H1 (cell line): ENCODE measurements around the gene GMPR2. TPM values are rescaled to one million over a fixed set of nuclear protein-coding genes. Genes with fewer than 3 reads are reported as not detected.

ENCODE experiments used
- CTCF ChIA-PET: fragments of 300-600 bp; sonication (Branson Sonifier 250); formaldehyde crosslinking; loops from one replicate; lab custom pipeline; 2021; ENCODE audit not compliant: partially characterized antibody; lab: Charles Lee
- POLR2A ChIA-PET: fragments of 300-600 bp; sonication (Branson Sonifier 250); formaldehyde crosslinking; loops from one replicate; lab custom pipeline; 2021; ENCODE audit warnings: inconsistent platforms; ENCODE audit not compliant: partially characterized antibody; lab: Charles Lee
- DNase-seq, 2 experiments: peaks; one replicate each; pipeline versions ENCODE4 v3.0.0 to v3.0.0-alpha.2; 2010 to 2022; ENCODE audit warnings: low spot score in 2 of 2, low read depth in 1 of 2, mixed read lengths in 1 of 2
- FAIRE-seq: peaks from 2 replicates; lab custom pipeline; 2011; peaks lifted over from hg19 to GRCh38; lab: Jason Lieb, UNC
- H2AFZ ChIP-seq: 2 replicates; pipeline ENCODE4 v1.8.1; 2012; ENCODE audit warnings: low read length, inconsistent platforms
- H2AK5ac ChIP-seq: 2 replicates; pipeline ENCODE4 v1.6.1; 2013; ENCODE audit warnings: low read depth, low read length
- H2BK120ac ChIP-seq: replicated peaks from 2 replicates; pipeline ENCODE3; 2013; ENCODE audit warnings: low read depth, low read length, inconsistent platforms
- H2BK12ac ChIP-seq: 2 replicates; pipeline ENCODE4 v1.6.1; 2013; ENCODE audit warnings: low read depth, low read length
- H2BK15ac ChIP-seq: 2 replicates; pipeline ENCODE4 v1.6.1; 2013; ENCODE audit warnings: low read length
- H2BK20ac ChIP-seq: 2 replicates; pipeline ENCODE4 v1.6.1; 2013; ENCODE audit warnings: low read length
- H2BK5ac ChIP-seq: 2 replicates; pipeline ENCODE4 v1.6.1; 2013; ENCODE audit warnings: low read depth, low read length
- H3K14ac ChIP-seq: 2 replicates; pipeline ENCODE4 v1.6.1; 2013; ENCODE audit warnings: inconsistent platforms; ENCODE audit not compliant: insufficient read length
- H3K18ac ChIP-seq: 2 replicates; pipeline ENCODE4 v1.6.1; 2013; ENCODE audit warnings: low read length; ENCODE audit errors: extremely low read depth
- H3K23ac ChIP-seq: 2 replicates; pipeline ENCODE4 v1.6.1; 2013; ENCODE audit warnings: inconsistent platforms; ENCODE audit not compliant: insufficient read length
- H3K23me2 ChIP-seq: 2 replicates; pipeline ENCODE4 v1.6.1; 2013; ENCODE audit warnings: low read depth, low read length
- H3K27ac ChIP-seq: 2 replicates; pipeline ENCODE4 v1.6.1; 2011; ENCODE audit warnings: low read depth, low read length, inconsistent platforms
- H3K27me3 ChIP-seq, 4 experiments: replicated peaks in 1 of 4; 1 replicate in 1 of 4; 2 replicates in 3 of 4; pipeline versions ENCODE4 v1.6.1 to v1.8.1; 2011 to 2013; ENCODE audit warnings: low read length in 3 of 4, mild to moderate bottlenecking in 3 of 4, inconsistent platforms in 2 of 4, mixed read lengths in 2 of 4, moderate library complexity in 1 of 4; ENCODE audit not compliant: control insufficient read depth in 3 of 4, insufficient read depth in 3 of 4; ENCODE audit errors: extremely low read depth in 1 of 4
- H3K36me3 ChIP-seq, 4 experiments: 2 replicates each; pipeline versions ENCODE4 v1.6.1 to v1.8.1; 2011 to 2013; ENCODE audit warnings: mild to moderate bottlenecking in 4 of 4, low read length in 3 of 4, moderate library complexity in 2 of 4, control low read depth in 1 of 4, inconsistent platforms in 1 of 4; ENCODE audit not compliant: insufficient read depth in 4 of 4, control insufficient read depth in 2 of 4
- H3K4ac ChIP-seq: replicated peaks from 2 replicates; pipeline ENCODE3; 2013; ENCODE audit warnings: low read length, low read depth, mixed read lengths, inconsistent platforms; ENCODE audit not compliant: insufficient read length
- H3K4me1 ChIP-seq, 4 experiments: replicated peaks in 1 of 4; 1 replicate in 1 of 4; 2 replicates in 3 of 4; pipeline versions ENCODE4 v1.6.1 to v1.8.1; 2011 to 2013; ENCODE audit warnings: low read length in 3 of 4, inconsistent platforms in 2 of 4, mixed read lengths in 1 of 4; ENCODE audit not compliant: insufficient read depth in 4 of 4, control insufficient read depth in 3 of 4
- H3K4me2 ChIP-seq, 2 experiments: 2 replicates each; pipeline versions ENCODE4 v1.6.1 to v1.8.1; 2011 to 2013; ENCODE audit warnings: low read depth in 2 of 2, low read length in 2 of 2, control low read depth in 1 of 2, inconsistent platforms in 1 of 2, mild to moderate bottlenecking in 1 of 2; ENCODE audit not compliant: insufficient read depth in 1 of 2
- H3K4me3 ChIP-seq, 4 experiments: fragments of 200-600, 300-600 bp in 1 of 4; sonication (generic), shearing (Covaris generic), sonication (Bioruptor Twin) in 1 of 4; 2 replicates each; pipeline versions ENCODE4 v1.5.1 to v1.8.1; 2011 to 2016; ENCODE audit warnings: low read length in 4 of 4, low read depth in 3 of 4, control low read depth in 2 of 4, inconsistent platforms in 2 of 4, mild to moderate bottlenecking in 2 of 4, mixed read lengths in 1 of 4, moderate library complexity in 1 of 4; ENCODE audit not compliant: insufficient read depth in 2 of 4; ENCODE audit errors: extremely low read depth in 1 of 4
- H3K56ac ChIP-seq: replicated peaks from 2 replicates; pipeline ENCODE3; 2013; ENCODE audit warnings: low read depth, mild to moderate bottlenecking, mixed read lengths, low read length, inconsistent platforms; ENCODE audit not compliant: insufficient read length
- H3K79me1 ChIP-seq: 2 replicates; pipeline ENCODE4 v1.6.1; 2013; ENCODE audit warnings: low read depth, low read length, control low read depth
- H3K79me2 ChIP-seq, 2 experiments: 2 replicates each; pipeline versions ENCODE4 v1.6.1 to v1.8.1; 2012 to 2013; ENCODE audit warnings: low read length in 2 of 2, mild to moderate bottlenecking in 2 of 2, inconsistent platforms in 1 of 2; ENCODE audit not compliant: insufficient read depth in 2 of 2, control insufficient read depth in 1 of 2
- H3K9ac ChIP-seq, 4 experiments: replicated peaks in 1 of 4; 1 replicate in 1 of 4; 2 replicates in 3 of 4; pipeline versions ENCODE4 v1.6.1 to v1.8.1; 2011 to 2013; ENCODE audit warnings: low read depth in 3 of 4, low read length in 3 of 4, control low read depth in 2 of 4, mild to moderate bottlenecking in 2 of 4, moderate library complexity in 2 of 4, inconsistent platforms in 1 of 4; ENCODE audit errors: extremely low read depth in 1 of 4
- H3K9me3 ChIP-seq, 2 experiments: 2 replicates each; pipeline versions ENCODE4 v1.6.1 to v1.8.1; 2012 to 2013; ENCODE audit warnings: mild to moderate bottlenecking in 2 of 2, moderate library complexity in 2 of 2, control low read depth in 1 of 2, inconsistent platforms in 1 of 2, low read depth in 1 of 2, low read length in 1 of 2, mixed read lengths in 1 of 2; ENCODE audit not compliant: insufficient read depth in 2 of 2
- H4K20me1 ChIP-seq, 2 experiments: replicated peaks in 1 of 2; 2 replicates each; pipeline versions ENCODE3 to v1.8.1; 2011 to 2013; ENCODE audit warnings: inconsistent platforms in 2 of 2, low read length in 2 of 2, mild to moderate bottlenecking in 1 of 2; ENCODE audit not compliant: insufficient read depth in 2 of 2, control insufficient read depth in 1 of 2
- H4K5ac ChIP-seq: 2 replicates; pipeline ENCODE4 v1.6.1; 2013; ENCODE audit warnings: low read length, low read depth, mixed read lengths, inconsistent platforms; ENCODE audit not compliant: insufficient read length
- H4K8ac ChIP-seq: 2 replicates; pipeline ENCODE4 v1.8.0; 2013; ENCODE audit warnings: mild to moderate bottlenecking, moderate library complexity, low read length, inconsistent platforms; ENCODE audit not compliant: insufficient read depth; ENCODE audit errors: extremely low read depth
- H4K91ac ChIP-seq: replicated peaks from 2 replicates; pipeline ENCODE3; 2013; ENCODE audit warnings: low read length, mixed read lengths, inconsistent platforms; ENCODE audit not compliant: insufficient read length
- RAD21 ChIP-seq, 2 experiments: IDR thresholded peaks in 1 of 2; conservative IDR thresholded peaks in 1 of 2; 2 replicates each; pipeline ENCODE4 v1.6.1; 2011; ENCODE audit warnings: low read depth in 2 of 2, low read length in 2 of 2, improper control_type of control experiment in 1 of 2, inconsistent platforms in 1 of 2, mild to moderate bottlenecking in 1 of 2, moderate library complexity in 1 of 2
- WGBS, 2 experiments: shearing (Covaris generic) in 1 of 2; methylation state at CpG; one replicate each; pipeline versions ENCODE4 v1.1.6 to v1.1.7; 2013 to 2015; ENCODE audit warnings: low lambda C conversion rate in 2 of 2, mixed read lengths in 2 of 2, inconsistent platforms in 1 of 2, low coverage in 1 of 2, missing lambda C conversion rate in 1 of 2; ENCODE audit not compliant: insufficient replicate concordance in 2 of 2, insufficient coverage in 1 of 2, insufficient read length in 1 of 2; ENCODE audit errors: extremely low coverage in 1 of 2, missing lambda C conversion rate in 1 of 2; 5-methylcytosine and 5-hydroxymethylcytosine counted together
- polyA plus RNA-seq, 7 experiments: library from polyadenylated mRNA; depleted of rRNA in 3 of 7; stranded (reverse) in 5 of 7; unstranded in 2 of 7; fragments of >200 nt in 5 of 7; fragments of 200-250 nt in 2 of 7; gene quantifications; 1 replicate in 5 of 7; 2 replicates in 1 of 7; 4 replicates in 1 of 7; pipeline versions ENCODE4 v1.2.1 to v1.2.3, GENCODE V29; 2011 to 2013; ENCODE audit warnings: missing spikeins in 2 of 7, mixed read lengths in 2 of 7
- total RNA-seq: library from RNA; stranded (reverse); fragmentation: NEBNext Ultra II Directional; extraction: Animal tissue kit (Norgen Biotek cat#: 25700); gene quantifications from 2 replicates; pipeline ENCODE4 v1.2.1, GENCODE V29; 2021

GMPR2 gene
- total and polyA plus RNA-seq, 2 of the 8 experiments (the other 6 are each of a cell fraction or from before 2014, with no cell fraction given), result 61.6 to 85.3 TPM

GRCh38 chr14:24189460-24189859 lies 43.3 kb upstream of the GMPR2 start:
- no peak overlapping the region for H3K27ac ChIP-seq
- POLR2A ChIA-PET, result interaction anchor here (0.5 to 7.9 kb wide), 13 partner anchors 14 to 94 kb away, joined by 3 to 158 read pairs (median 5); partner anchors contain the start of genes CHMP4A, EMC9, IRF9 and MDP1
- no peak overlapping the region for H3K9ac ChIP-seq

More at GRCh38 chr14:24189460-24189859, 43.3 kb upstream of the GMPR2 start:
- CTCF ChIA-PET, result interaction anchor here (1.0 to 4.1 kb wide), 2 partner anchors 23 to 29 kb away, joined by 5 to 16 read pairs; partner anchors contain the start of genes CHMP4A and IRF9
- Histone ChIP-seq H2BK20ac (no peak overlapping the region), H4K8ac (no peak overlapping the region), H2AK5ac (no peak overlapping the region), H2BK15ac (0 out of 2 replicates have a peak overlapping the region, but pooled peaks have one; percentile 89), H3K9me3 (no peaks in the 10 kb centered on the region), H2AFZ (no peak overlapping the region), H4K91ac (no peak overlapping the region), H2BK5ac (no peak overlapping the region), H3K14ac (no peak overlapping the region), H3K4me2 (peak overlapping the region; percentile 41 to 70; a peak in 2 of 4 replicates), H3K4me3 (peak overlapping the region in 1 of 4 experiments; percentile 91; a peak in 2 of 8 replicates), H3K79me1 (peaks cover 12% of the 10 kb centered on the region), H3K4me1 (peaks cover 0 to 8% (median 4%) of the 10 kb centered on the region in 4 experiments; a peak in 6 of 7 replicates), H3K4ac (no peak overlapping the region), H3K27me3 (no peaks in the 10 kb centered on the region), H4K20me1 (peaks cover 0 to 16% of the 10 kb centered on the region in 2 experiments), H3K56ac (no peak overlapping the region), H2BK120ac (no peak overlapping the region), H3K79me2 (peaks cover 0 to 13% of the 10 kb centered on the region in 2 experiments; a peak in 2 of 4 replicates), H3K23me2 (peaks cover 5% of the 10 kb centered on the region), H3K18ac (no peak overlapping the region), H3K36me3 (peaks cover 16 to 31% (median 28%) of the 10 kb centered on the region in 4 experiments; a peak in 7 of 8 replicates), H2BK12ac (no peak overlapping the region), H3K23ac (no peak overlapping the region), H4K5ac (no peak overlapping the region)
- 88% methylated on average over 9 of the region's 9 CpGs; no CpG with 5 or more reads in 1 of the 2 experiments for WGBS, 2 experiments
- FAIRE-seq, result no peak
- no peak for TF ChIP-seq RAD21 (IDR thresholded peaks at IDR 0.05 in 1 of 2, conservative IDR thresholded peaks at IDR 0.05 in 1 of 2; ENCODE audit: low read depth in 2 of 2, low read length in 2 of 2)
- no peak for DNase-seq
